Limb (tissue), 2 donors: ENCODE results near the gene ARHGAP11A.
"Not testable (repeated sequence)": the region's sequence is repeated elsewhere in the genome, so short reads cannot be mapped to it uniquely, and the experiment has no call there.

Experiments used
- DNase-seq, 2 donors: peaks; one replicate each; pipeline ENCODE4 v3.0.0-alpha.2; 2016; ENCODE audit errors: extremely low spot score in 2 of 2

Gene ARHGAP11A

GRCh38 chr15:32615051-32615870, at the start of gene ARHGAP11A:
Gene ARHGAP11A, plus strand, starts transcription at chr15:32615504. Its CDS starts 708 bp downstream, at chr15:32616212.
- peak; percentile 69 to 84 for DNase-seq

GRCh38 chr15:32568988-32569387, 46.3 kb upstream of the ARHGAP11A start:
- not testable (repeated sequence) for DNase-seq

- not testable (repeated sequence) for DNase-seq
Measured at GRCh38 chr15:32578482-32578881, 36.8 kb upstream of the ARHGAP11A start.

GRCh38 chr15:32585844-32586243, 29.5 kb upstream of the ARHGAP11A start:
- DNase-seq = not testable (repeated sequence)

- not testable (repeated sequence) for DNase-seq
Measured at GRCh38 chr15:32593151-32593550, 22.2 kb upstream of the ARHGAP11A start, which contains the start of gene GOLGA8N. Gene GOLGA8N, plus strand, starts transcription at chr15:32593456.

- DNase-seq = not testable (repeated sequence)
Measured at GRCh38 chr15:32609518-32609917, 5.8 kb upstream of the ARHGAP11A start.

- peak in 1 of 2 donors; percentile 15 for DNase-seq
Measured at GRCh38 chr15:32610719-32611118, 4.6 kb upstream of the ARHGAP11A start.

GRCh38 chr15:32614712-32615050, 623 bp upstream of the ARHGAP11A start:
- DNase-seq = not testable (repeated sequence)

GRCh38 chr15:32615871-32616426, 645 bp downstream of the ARHGAP11A start:
- not testable (repeated sequence) for DNase-seq

- no peak for DNase-seq
Measured at GRCh38 chr15:32636410-32636809, 21.1 kb downstream of the ARHGAP11A start.

- no peak for DNase-seq
Measured at GRCh38 chr15:32636908-32637567, 21.7 kb downstream of the ARHGAP11A start.

GRCh38 chr15:32637704-32638103, 22.4 kb downstream of the ARHGAP11A start:
- no peak for DNase-seq

GRCh38 chr15:32641517-32642059, 26.3 kb downstream of the ARHGAP11A start, which contains the start of gene SCG5:
Gene SCG5, plus strand, starts transcription at chr15:32641710. Its CDS starts 1,883 bp downstream, at chr15:32643593.
- peak in 1 of 2 donors; percentile 76 for DNase-seq

GRCh38 chr15:32642667-32643435, 27.5 kb downstream of the ARHGAP11A start:
- DNase-seq = no peak

- no peak for DNase-seq
Measured at GRCh38 chr15:32643907-32644445, 28.7 kb downstream of the ARHGAP11A start.

GRCh38 chr15:32646291-32646690, 31.0 kb downstream of the ARHGAP11A start:
- no peak for DNase-seq

- no peak for DNase-seq
Measured at GRCh38 chr15:32649342-32649741, 34.0 kb downstream of the ARHGAP11A start.

GRCh38 chr15:32651229-32651837, 36.0 kb downstream of the ARHGAP11A start:
- peak in 1 of 2 donors; percentile 58 for DNase-seq

- no peak for DNase-seq
Measured at GRCh38 chr15:32652178-32652577, 36.9 kb downstream of the ARHGAP11A start.

GRCh38 chr15:32656091-32656490, 40.8 kb downstream of the ARHGAP11A start:
- DNase-seq = no peak
